GM06990 (cell line): Measurements from ENCODE around the gene LILRB2.

Experiments
- DNase-seq: peaks from one replicate; pipeline ENCODE4 v3.0.0-alpha.2; 2011; ENCODE audit not compliant: insufficient read length; ENCODE audit errors: extremely low read depth
- H3K27me3 ChIP-seq: replicated peaks from 2 replicates; pipeline ENCODE4 v1.6.0; 2011; ENCODE audit warnings: low read length; ENCODE audit not compliant: control insufficient read depth, insufficient read depth
- H3K36me3 ChIP-seq: 2 replicates; pipeline ENCODE4 v1.5.1; 2011; ENCODE audit warnings: low read length; ENCODE audit not compliant: control insufficient read depth, insufficient read depth
- H3K4me3 ChIP-seq: replicated peaks from 2 replicates; pipeline ENCODE4 v1.5.1; 2011; ENCODE audit warnings: low read depth, mild to moderate bottlenecking, control low read depth, low read length
- TF ChIP-seq, protein P1 (sequence below): IDR thresholded peaks from 2 replicates; pipeline ENCODE4 v1.5.1; 2011; ENCODE audit warnings: low read length, control low read depth, mild to moderate bottlenecking, inconsistent platforms; ENCODE audit not compliant: insufficient read depth, poor library complexity, severe bottlenecking

Gene LILRB2

DNA sequence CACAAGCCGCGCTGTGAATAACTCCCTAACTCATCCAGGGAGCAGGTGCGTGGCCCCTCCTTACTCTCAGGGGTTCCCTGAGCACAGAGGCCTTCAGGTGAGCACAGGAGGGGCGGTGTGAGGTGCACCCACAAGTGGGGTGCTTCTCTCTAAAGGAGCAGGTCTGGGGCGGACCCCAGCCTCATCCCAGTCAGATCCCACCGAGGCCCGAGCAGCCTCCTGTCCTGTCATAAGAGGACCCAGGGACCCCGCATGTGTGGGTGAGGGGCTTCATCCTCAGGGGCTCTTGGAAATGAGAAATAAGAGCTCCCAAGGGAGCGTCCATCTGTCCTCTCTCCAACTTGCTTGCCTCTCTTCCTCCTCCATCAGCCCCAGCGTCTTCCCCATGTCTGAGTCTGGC, 35.0 kb upstream of the LILRB2 start:
- Histone ChIP-seq H3K4me3 (no peak overlapping the region), H3K36me3 (no peaks in the 10 kb centered on the region), H3K27me3 (0 out of 2 replicates have a peak, but pooled peaks cover 3% of the 10 kb centered on the region)
- TF ChIP-seq, protein P1, sequence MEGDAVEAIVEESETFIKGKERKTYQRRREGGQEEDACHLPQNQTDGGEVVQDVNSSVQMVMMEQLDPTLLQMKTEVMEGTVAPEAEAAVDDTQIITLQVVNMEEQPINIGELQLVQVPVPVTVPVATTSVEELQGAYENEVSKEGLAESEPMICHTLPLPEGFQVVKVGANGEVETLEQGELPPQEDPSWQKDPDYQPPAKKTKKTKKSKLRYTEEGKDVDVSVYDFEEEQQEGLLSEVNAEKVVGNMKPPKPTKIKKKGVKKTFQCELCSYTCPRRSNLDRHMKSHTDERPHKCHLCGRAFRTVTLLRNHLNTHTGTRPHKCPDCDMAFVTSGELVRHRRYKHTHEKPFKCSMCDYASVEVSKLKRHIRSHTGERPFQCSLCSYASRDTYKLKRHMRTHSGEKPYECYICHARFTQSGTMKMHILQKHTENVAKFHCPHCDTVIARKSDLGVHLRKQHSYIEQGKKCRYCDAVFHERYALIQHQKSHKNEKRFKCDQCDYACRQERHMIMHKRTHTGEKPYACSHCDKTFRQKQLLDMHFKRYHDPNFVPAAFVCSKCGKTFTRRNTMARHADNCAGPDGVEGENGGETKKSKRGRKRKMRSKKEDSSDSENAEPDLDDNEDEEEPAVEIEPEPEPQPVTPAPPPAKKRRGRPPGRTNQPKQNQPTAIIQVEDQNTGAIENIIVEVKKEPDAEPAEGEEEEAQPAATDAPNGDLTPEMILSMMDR: no peak
- DNase-seq: no peak

DNA sequence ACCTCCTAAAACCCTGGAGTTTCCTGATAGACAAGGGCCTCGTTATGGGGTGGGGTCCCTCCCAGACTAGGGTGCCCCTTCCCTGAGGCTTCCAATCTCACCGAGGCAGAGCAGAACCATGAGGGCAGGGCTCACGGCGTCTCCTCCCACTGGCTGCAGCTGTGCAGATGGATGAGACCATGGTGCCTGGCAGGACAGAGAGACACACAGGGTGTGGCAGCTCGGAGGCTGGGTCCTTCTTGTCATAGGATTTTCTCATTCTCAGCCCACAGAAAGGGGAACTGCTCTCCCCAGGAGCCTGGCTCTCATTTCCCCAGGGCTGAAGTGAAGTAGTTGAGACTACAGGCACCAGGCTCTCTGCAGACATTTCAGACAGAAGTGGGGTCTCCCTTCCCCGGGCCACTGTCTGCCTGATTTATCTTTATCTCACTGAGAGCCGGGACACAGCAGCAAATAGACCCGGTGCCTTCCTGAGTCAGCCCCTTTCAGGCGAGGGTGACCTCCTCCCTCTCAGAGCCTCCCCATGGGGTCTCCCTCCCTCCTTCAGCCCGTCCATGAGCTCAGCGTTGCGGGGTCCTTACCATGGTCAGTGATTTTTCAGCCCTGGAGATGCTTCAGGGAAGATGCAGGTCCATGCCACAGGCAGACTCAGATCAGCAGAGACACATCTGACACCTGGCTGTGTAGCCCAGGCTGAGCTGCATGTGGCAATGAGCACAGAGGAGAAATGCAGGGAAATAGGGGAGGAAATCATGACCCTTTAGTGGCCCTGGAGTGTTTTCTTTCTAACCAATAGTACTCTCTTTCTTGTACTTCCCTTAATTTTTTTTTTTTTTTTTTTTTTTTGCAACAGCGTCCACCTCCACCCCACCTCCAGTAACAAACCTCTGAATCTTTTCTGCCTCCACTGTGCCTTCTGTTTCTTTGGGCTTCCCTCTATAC, 31.8 kb upstream of the LILRB2 start, which contains the start of gene LILRA5:
Gene LILRA5, minus strand, starts transcription at position 731 of the 942 bp plus-strand sequence. Its CDS starts 147 bp downstream, at position 584.
- Histone ChIP-seq H3K4me3 (no peak within 1 kb of the TSS), H3K27me3 (no peaks in the 10 kb centered on the region), H3K36me3 (no peaks in the 10 kb centered on the region)
- DNase-seq: no peak
- TF ChIP-seq, protein P1: no peak

DNA sequence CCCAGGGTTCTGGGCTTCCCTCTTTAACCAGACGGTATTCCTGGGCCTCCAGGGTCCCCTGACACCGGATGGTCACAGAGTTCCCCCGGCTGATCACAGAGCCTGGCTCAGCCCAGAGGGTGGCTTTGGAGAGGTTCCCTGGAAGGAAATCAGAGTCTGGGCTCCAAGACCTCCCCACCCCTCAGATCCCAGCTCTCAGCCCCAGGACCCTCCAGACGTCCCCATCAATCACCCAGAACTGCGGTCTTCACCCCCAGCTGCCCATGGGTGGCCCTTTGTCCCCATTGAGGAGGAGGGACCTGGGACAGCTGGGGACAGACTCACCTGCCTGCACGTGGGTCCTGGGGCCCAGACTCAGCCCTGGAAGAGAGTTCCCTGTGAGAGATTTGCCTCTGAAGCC, 31.1 kb upstream of the LILRB2 start:
- TF ChIP-seq, protein P1: no peak
- DNase-seq: no peak
- Histone ChIP-seq H3K4me3 (no peak overlapping the region), H3K27me3 (no peaks in the 10 kb centered on the region), H3K36me3 (no peaks in the 10 kb centered on the region)

DNA sequence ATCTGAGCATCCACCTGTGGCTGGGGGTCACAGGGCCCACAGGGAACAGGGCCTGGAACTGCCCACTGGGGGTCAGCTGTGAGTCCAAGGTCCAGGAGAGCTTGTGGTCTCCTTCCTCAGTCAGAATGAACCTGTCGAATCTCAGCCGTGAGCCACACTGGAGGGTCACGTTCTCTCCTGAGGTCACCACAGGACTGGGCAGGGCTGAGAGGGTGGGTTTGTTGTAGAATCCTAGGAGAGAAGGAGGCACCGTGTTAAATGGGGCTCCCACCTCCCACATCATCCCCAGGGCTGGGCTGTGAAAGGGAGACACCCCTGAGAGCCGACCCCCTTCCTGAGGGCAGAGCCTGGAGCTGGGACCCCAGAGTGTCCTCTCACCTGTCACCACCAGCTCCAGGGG, 30.6 kb upstream of the LILRB2 start:
- H3K36me3 ChIP-seq: no peaks in the 10 kb centered on the region
- H3K27me3 ChIP-seq: no peaks in the 10 kb centered on the region
- no peak overlapping the region for H3K4me3 ChIP-seq
- TF ChIP-seq, protein P1: no peak
- no peak for DNase-seq

DNA sequence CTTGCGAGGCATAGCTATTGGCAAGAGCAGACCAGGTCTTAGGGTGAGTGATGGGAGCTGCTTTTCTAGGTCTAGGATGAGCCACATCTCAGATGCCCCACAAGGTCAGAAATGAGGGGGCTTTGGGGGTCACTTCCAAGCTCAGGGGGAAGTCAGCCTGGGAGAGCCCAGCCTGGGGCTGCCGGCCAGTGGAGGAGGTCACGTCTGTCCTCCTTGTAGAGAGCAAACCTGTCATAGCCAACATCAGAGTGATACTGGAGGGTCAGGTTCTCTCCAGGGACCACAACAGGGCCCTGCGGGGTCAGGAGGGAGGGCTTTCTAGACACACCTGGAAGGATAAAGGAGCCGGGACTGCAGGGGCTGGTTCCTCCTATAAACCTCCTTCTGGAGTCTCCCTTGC, 29.6 kb upstream of the LILRB2 start:
- TF ChIP-seq, protein P1: no peak
- no peak for DNase-seq

More for the DNA sequence above, 29.6 kb upstream of the LILRB2 start:
- no peaks in the 10 kb centered on the region for H3K36me3 ChIP-seq
- no peak overlapping the region for H3K4me3 ChIP-seq
- no peaks in the 10 kb centered on the region for H3K27me3 ChIP-seq
